Stimulated activated naive CD4-positive, alpha-beta T cell treated with Interleukin-2 at 50 U/mL for 16 hours (primary cell): Measurements from ENCODE around the gene ASCC3.

Source experiments
- DNase-seq: peaks from one replicate; lab custom pipeline; 2025; lab: John Stamatoyannopoulos, UW

The ASCC3 gene

DNA sequence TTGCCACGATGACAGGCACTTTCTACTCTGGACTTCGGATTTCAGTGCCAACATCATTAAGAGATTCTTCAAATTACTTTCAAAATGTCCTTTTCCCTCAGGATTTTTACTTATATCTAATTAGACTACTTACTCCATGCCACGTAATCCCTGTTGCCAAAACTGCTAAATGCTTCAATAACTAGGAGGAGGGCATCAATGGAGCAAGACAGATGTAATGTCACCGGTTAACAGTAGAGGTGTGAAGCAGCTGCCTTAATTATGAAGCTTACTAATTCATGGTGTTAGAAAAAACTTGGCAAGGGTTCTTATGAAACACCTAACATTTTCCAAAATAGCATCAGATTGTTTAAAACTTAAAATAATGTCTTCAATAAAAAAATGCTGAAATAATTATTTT lies 305.2 kb downstream of the ASCC3 start:
- DNase-seq = no peak

DNA sequence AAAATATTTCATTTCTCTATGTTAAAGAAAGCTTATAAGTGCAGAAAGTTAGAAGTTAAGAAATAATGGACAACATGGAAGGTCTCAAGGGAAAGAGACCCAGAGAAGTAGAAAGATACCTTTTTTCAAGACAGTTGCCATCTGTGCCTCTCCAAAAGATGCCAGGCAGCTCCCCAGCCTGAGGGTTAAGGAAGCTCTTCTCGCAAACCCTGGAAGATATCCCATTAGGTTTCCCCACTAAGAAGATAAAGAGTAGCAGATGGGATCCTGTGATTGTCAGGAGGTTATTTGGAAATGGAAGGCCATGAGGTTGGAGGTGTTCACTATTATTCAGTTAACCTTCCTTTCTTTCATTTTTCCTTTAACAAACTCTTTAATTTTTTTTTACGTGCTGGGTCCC lies 306.3 kb downstream of the ASCC3 start:
- DNase-seq = no peak

DNA sequence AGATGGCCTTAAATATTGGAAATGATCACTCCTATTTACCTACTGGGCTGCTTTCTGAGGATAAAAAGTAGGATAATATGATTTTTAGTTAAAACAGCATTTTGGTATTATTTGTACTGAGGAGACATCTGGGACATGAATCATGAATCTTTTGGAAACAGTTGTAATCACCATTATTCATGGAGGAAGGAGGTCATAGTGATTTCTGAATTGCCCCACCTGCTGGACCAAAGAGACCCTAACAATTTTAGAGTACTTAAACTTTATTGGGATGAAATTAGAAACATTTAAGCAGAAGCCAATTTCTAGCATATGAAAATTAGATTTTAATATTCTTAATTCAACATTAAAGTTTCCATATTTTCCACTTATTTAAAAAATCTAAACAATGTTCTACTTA lies 308.0 kb downstream of the ASCC3 start:
- DNase-seq = no peak

DNA sequence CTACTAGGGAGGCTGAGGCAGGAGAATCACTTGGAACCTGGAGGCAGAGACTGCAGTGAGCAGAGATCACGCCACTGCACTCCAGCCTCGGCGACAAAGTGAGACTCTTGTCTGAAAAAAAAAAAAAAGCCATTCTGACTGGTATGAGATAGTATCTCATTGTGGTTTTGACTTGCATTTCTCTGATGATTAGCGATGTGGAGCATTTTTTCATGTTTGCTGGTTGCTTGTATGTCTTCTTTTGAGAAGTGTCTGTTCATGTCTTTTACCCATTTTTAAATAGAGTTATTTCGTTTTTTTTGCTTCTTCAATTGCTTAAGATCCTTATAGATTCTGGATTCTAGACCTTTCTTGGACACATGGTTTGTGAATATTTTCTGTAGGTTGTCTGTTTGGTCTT lies 312.9 kb downstream of the ASCC3 start:
- no peak for DNase-seq

DNA sequence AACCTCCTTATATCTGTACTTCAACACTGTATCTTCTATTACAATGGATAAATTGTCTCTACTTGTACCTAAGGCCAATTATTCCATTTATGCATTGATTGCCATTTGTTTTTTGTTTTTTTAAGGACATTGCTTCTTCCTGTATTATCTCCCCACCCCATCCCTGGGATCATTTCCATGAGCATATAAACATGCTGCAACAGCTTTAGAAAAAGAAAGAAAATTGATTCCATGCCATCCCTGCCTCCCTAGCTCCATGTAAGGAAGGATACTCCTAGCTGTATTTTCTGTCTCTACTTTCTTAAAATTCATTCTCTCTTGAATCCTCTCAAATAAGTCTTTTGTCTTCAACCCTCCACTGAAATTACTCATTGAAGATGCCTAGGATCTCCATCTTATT lies 314.6 kb downstream of the ASCC3 start:
- no peak for DNase-seq

DNA sequence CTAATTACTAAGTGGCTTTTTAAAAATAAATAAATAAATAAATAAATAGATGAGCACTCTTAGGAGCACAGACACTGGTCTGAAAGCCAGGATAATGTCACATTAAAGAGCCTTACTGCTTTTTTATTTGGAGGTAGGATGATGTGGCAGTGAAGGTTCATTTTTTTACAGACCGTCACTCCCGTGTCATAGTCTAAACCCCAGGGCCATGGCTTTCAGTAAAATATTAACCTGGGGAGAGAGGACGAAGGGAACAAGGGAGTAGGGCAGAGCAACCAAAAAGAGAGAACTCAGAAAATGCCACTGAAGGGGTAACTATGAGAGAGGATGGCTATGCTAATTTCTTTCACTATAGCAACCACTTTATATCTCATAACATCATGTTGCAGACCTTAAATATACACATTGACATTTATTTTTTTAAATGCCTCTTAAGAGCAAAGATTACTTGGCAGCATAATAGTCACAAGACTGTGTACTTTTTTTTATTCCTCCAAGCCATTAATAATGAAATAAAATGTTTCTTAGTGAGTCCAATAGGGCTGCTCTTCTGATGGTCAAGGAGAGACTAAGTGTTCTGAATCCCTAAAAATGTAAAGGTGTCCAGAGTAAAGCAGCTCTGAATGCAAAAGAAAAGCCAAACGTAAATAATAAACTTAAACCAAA lies 315.6 kb downstream of the ASCC3 start:
- DNase-seq = no peak

DNA sequence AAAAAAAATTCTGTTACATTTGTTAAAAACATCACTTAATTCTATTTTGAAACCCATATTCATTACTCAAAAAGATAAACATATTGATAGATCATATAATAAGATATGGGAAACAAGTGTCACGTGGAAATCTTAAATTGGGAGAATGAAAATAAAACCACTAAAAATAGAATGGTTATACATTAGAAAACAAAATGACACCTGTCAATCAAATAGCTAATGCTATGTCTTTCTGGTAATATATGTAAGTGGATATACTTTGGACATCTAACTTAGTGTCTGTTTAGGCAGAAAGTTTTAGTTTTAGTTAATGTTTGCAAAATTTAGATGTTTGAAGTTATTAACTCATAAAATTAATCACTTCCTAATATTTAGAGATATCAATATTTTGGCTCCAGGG lies 321.3 kb downstream of the ASCC3 start:
- DNase-seq = no peak

DNA sequence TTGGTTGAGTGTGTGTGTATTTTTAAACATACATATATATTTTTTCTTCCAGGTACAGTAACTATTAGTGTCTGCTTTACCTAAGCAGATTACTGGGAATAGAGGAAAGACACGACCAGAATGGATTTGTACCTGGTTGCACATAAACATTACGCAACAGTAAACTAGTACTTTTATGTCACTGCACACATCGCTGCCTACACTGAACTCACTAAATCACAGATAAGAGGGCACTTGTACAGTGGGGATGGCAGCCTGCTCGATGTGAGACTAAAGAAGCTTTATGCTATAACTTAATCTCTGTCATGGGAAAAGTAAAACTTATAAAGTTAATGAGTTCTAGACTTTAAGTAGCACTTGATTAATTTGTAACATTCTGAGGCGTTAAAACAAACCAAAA lies 326.9 kb downstream of the ASCC3 start:
- no peak for DNase-seq

DNA sequence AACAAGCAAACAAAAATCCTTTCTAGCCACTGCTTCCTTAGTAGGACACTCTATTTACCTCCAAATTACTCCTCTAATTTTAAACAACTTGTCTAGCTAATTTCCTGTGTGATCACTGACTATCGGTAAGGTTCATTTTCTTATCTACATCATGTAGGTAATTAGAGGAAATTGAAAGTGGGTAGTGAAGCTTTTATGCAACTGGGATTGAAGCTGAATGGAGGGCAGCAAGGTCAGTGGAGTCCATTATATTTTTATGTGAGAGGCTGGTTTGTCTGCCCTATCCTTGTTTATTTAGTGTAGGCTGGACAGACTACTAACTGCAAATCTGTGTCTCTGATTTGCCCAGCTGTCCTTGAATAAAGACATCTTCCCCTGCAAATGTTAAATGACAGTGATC lies 327.9 kb downstream of the ASCC3 start:
- no peak for DNase-seq

DNA sequence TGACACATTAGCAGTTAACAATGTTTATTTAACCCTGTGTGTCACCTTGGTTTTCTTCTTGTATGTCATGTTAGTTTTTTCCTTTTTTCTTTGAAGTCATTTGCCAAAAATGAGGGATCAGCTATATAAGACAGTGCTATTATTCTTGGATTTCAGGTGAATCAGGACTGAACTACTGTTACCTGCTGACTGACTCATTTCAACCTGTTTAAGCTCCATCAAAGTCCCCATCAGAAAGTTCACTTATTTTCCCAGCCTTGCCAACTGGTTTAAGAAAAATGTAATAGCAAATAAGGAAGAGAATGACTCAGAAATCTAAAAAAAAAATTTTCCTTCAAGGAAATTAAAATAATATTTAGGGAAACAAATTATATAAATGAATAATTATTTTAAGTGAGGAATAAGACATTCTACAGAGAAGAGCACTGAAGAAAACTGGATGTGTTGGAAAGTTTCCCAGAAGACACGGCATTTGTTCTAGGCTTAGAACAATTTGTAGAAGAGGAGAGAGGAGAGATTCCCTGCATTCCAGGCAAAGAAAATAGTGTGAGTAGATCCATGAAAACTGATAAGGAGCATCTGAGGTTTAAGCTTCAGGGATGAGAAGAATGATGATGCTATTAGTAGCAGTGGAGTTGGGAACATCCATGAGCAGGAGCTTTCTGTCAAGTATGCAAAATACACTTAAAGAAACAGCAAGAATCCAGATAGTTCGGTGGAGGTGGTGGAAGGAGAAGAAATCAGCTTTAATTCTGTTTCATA lies 331.5 kb downstream of the ASCC3 start:
- DNase-seq = no peak

DNA sequence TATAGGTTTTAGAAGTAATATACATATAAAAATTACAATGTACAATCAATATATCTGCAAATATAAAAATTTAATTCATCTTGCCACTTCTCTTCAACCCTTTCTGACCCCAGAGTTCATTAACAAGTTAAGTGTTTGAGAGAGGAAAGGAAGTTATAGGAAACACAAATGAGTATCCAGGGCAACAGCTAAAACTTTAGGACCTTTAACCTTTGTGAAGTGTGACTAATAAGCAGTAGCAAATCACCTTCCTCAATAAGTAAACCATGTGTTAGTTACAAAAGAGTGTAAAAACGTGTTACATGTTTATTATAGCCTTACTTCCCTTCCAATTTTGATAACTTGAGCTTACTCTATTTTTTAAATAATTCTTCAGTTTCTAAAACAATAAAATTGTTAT lies 343.0 kb downstream of the ASCC3 start:
- DNase-seq = no peak

DNA sequence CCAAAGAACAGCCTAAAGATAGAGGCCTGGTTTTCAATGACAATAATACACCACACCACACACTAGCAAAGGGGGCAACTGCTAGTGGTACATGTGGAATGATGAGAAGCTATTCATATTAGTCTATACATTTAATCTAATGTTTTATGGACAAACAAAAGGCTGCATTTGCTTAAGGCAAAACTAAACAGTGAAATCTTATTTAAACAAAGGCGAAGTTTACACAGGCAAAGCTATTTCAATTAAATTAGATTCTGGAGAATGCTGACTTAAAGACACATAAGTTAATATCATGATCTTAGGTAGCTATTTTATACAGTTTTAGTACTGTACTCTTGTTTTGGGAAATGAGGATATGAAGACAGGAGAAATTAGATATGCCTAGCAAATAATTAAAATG lies 362.5 kb downstream of the ASCC3 start:
- no peak for DNase-seq

DNA sequence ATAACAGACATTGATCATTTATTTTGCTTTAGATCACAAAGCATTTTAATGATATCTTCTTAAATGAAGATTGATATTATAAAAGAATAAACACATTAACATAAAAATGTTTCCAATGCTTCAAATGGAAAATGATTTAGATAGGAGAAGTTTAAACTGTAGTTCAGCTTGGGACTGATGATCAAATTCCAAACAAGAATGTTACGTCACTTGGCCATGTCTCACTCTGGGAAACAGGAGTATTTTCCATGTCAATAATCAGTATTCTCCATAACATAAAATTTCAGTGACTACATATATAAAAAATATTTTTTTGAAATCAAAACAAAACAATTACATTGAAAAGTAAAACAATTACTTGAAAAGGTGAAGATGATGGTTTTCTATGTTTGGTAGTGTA lies 363.5 kb downstream of the ASCC3 start:
- no peak for DNase-seq

DNA sequence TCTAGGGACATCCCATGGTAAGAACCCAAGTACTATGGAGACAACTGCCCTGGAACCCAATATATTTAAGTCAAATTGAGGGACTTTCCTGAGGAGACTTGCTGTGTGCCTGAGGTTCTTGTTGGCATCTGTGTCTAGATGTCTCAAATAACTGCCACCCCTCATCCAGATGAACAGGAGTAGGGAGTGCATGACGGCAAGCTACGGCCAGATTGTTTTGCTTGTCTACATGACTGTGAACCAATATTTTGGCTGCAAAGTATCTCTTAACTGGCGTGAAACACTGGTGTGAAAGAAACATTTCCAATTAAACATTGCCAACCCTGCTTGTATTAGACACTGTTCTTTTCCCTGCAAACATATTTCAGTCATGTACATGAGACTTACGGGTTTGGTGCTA lies 364.0 kb downstream of the ASCC3 start:
- DNase-seq = no peak

DNA sequence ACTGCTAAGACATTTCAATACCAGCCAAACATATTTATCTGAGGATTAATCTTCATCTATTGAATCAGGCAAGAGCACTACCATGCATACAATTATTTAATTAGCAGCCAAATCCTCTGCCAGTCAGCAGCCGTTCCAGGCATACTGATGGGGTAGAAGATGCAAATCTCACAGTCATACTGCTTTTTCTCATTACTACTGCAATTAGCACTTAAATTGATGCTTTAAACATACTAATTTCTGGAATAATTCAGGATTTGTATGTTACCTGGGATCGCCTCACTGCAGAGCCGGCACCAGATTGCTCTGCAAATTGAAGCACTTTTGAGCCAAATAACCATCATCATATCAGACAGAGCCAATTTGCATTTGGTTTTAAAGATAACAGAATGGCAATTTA lies 366.5 kb downstream of the ASCC3 start:
- no peak for DNase-seq

DNA sequence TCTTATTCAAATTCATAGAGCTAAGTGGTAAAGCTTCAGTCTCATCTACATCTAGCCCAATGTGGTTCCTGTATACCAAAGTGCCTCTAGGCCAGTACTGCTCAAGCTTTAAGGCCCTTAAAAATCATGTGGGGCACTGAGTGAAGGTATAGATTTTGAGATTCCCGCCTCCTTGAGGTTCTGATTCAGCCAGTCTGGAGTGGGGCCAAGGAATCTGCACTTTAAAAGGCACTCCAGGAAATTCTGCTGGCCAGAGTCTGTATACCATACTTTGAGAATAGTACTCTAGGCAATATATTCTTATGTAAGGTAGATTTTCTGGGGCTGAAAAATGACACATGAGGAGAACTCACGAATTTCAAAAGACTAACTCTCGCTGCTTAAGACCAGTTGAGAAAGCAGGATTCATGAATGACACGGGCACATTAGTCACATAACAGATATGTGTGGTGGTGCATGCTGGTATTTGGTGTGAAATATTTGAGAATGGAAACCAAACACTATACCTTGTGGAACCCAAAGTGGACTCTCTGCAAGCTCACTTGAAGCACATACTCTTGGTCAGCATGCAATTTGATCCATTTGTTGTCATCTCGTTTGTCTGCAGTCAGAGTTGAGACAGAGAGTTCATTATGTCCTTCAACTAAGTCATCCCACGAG lies 368.8 kb downstream of the ASCC3 start:
- DNase-seq = no peak

DNA sequence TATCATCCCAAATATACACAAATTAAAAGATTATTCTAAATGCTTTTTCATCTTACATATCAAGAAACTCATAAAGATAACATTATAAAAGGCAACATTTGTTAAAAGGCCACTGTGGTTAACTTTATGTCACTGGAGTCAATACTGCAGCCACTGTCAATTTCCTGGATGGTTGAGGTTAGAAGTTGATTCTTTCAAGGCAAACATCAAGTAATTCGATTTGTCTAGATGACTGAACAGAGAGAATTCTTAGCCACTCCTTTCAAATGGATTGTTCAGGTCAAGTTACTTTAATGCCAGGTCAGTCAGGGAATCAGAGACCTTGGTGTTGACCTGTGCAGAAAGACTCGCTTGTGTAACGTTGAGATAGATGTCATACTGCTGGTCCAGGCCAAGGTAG lies 372.0 kb downstream of the ASCC3 start:
- no peak for DNase-seq

DNA sequence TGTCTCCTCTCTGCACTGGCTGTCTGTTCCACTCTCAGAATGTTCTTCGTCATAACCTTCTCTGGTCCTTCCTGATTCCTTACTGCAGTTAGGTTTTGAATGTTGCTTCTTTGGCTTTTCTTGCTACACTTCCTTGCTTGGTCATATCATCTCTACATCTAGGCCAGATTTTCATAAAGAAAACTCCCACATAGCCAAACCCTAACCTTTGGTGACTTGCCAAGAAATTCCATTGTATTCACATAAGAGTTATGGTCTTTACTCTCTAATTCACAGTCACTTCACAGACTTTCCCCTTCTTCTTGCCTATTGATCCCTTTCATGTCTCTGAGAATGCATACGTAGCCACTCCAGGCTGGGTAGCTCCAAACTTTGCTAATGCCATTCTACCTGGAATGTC lies 374.5 kb downstream of the ASCC3 start:
- no peak for DNase-seq

DNA sequence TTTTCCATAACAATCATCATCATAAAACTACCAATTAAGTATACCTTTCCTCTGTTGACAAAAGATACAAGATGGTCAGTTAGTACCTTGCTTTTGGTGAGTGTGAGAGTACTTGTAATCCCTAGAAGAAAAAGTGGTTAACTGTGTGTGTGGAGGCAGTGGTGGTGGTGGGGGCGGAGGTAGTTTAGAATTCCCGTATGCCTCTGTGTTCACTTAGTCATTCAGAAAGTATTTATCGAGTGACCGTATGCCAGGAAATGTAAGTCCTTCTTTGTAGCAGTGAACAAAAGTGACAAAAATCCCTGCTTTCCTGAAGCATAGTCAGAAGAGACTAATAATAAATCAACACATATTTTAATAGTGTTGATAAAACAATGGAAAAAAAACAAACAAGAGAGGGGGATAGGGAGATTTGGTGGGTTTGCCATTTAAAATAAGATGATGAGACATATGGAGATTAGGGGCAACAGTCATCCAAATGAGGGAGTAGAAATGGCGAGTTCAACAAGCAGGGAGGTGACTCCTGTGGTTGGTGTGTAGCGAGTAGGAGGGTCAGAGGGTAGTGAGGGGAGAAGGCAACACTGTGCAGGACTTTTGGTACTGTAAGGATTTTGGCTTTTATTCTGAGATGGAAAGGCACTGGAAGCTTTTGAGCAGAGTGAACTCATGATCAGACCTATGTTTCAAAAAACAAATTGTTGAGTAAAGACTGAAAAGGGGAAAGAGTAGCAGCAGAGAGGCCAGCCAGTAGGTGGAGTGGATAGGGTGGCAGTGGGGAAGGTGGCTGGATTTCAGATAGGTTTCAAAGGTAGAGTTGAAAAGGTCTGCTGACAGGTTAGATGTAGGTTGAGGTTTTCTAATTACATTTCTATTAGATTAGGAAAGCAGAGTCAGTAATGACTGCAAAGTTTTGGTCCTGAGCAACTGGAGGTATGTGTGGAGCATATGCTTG lies 376.1 kb downstream of the ASCC3 start:
- DNase-seq = no peak

DNA sequence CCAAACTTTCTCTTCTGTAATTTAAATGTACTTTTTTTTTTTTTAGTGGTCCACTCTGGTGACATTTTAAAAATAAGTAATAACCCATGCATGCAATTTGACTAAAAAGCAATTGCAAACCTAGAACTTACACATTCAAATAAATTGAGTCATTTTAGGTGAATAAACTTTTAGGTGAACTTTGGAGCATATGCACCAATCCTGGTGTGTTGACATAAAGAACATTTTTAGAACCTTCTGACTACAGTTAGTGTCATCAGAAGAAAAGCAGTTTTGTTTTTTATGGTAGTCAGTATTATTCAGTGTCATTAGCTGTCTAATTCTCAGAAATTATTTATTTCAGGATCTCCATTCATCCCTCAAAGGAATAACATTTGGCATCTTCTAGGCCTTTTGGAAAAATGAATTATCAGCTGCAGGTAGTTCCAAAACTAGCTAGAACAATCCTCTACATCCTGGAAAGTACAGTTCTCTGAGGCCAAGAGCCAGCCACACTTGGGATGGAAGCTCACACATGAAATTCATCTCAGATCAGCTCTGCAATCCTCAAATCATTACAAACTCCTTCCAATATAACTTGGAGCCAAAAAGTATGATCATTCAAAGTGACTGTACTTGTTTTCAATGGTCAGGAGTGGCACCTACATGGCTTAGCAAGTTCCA lies 378.0 kb downstream of the ASCC3 start:
- no peak for DNase-seq

DNA sequence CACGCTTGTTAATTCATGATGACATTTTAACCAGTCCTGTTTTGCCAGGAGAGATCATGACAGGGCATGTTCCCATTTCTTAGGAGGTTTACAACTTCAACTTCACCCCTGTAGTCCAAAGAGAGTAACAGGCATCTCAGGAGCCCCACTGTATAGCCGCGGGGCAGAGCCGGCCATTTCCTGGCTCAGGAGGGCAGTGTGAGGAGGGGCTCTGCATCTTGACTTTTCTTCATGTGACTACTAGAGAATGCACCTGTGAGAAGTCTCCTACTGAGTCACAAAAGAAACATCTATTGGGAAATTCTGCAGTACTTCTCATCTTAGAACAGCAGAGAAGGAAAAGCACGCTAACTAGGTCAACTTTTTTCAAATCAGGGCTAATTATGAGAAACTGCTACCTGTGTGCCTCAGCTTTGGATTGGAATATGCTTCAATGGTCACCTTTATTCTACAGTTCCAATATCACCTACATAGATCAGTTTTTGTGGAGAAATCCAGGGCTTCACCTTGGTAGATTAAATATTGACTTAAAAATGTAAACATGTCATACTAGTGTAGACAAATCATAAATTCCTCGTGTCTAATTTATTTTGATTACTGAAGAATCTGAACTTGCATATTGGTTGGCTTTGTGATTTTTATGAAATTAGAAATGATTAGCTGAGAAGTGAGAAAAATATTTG lies 387.8 kb downstream of the ASCC3 start:
- DNase-seq = no peak
